Activated CD4-positive, alpha-beta T cell treated with anti-CD3 and anti-CD28 coated beads, Interleukin-2, amount 50 U/mL, for 48 hours (primary cell): ENCODE data around the gene CAMSAP1.

ENCODE experiments used
- DNase-seq, 2 experiments: peaks; one replicate each; pipeline ENCODE4 v3.0.0-alpha.2; 2020

The CAMSAP1 gene

GRCh38 chr9:135939351-135940265, 32.3 kb upstream of the CAMSAP1 start:
- peak; percentile 61 to 77 for DNase-seq

- no peak for DNase-seq
Observed at GRCh38 chr9:135937521-135938489, 30.5 kb upstream of the CAMSAP1 start.

GRCh38 chr9:135933114-135933513, 25.8 kb upstream of the CAMSAP1 start:
- no peak for DNase-seq

GRCh38 chr9:135932656-135933055, 25.3 kb upstream of the CAMSAP1 start:
- no peak for DNase-seq

- DNase-seq: no peak
Observed at GRCh38 chr9:135931349-135931820, 24.0 kb upstream of the CAMSAP1 start.

GRCh38 chr9:135930446-135931345, 23.4 kb upstream of the CAMSAP1 start:
- DNase-seq: no peak

GRCh38 chr9:135929656-135930445, 22.5 kb upstream of the CAMSAP1 start:
- no peak for DNase-seq

- no peak for DNase-seq
Observed at GRCh38 chr9:135928731-135929655, 21.6 kb upstream of the CAMSAP1 start.

- no peak for DNase-seq
Observed at GRCh38 chr9:135928074-135928730, 20.9 kb upstream of the CAMSAP1 start.

- no peak for DNase-seq
Observed at GRCh38 chr9:135927195-135928013, 20.1 kb upstream of the CAMSAP1 start.

- DNase-seq: peak; percentile 87 to 91
Observed at GRCh38 chr9:135926402-135927194, 19.3 kb upstream of the CAMSAP1 start.

- DNase-seq: peak; percentile 84 to 90
Observed at GRCh38 chr9:135925496-135926133, 18.3 kb upstream of the CAMSAP1 start.

- peak; percentile 27 to 42 for DNase-seq
Observed at GRCh38 chr9:135924628-135925338, 17.4 kb upstream of the CAMSAP1 start.

- no peak for DNase-seq
Observed at GRCh38 chr9:135923508-135923907, 16.2 kb upstream of the CAMSAP1 start.

- no peak for DNase-seq
Observed at GRCh38 chr9:135921749-135922310, 14.5 kb upstream of the CAMSAP1 start.

- DNase-seq: no peak
Observed at GRCh38 chr9:135920973-135921585, 13.7 kb upstream of the CAMSAP1 start.
